Activated CD8-positive, alpha-beta T cell treated with anti-CD3 and anti-CD28 coated beads for 36 hours (primary cell): ENCODE data around the gene RPL35. TPM values are rescaled to one million over a fixed set of nuclear protein-coding genes. Genes with fewer than 3 reads are reported as not detected.
A peak's percentile ranks its signal among the peaks of the same experiment; 100 is the strongest.

Source experiments
- ATAC-seq: fragments of 200-7000 bp; cut with Tn5 transposase; one replicate; pipeline ENCODE4 v1.10.0; 2021; ENCODE audit warnings: mild to moderate bottlenecking, moderate library complexity
- CTCF ChIA-PET: fragments of 350-600 bp; sonication (Branson Sonifier 250); formaldehyde crosslinking; loops from one replicate; lab custom pipeline; 2021; ENCODE audit warnings: antibody characterized with exemption; lab: Charles Lee
- POLR2A ChIA-PET: fragments of 350-600 bp; sonication (Branson Sonifier 250); formaldehyde crosslinking; loops from one replicate; lab custom pipeline; 2021; ENCODE audit warnings: antibody characterized with exemption; lab: Charles Lee
- DNase-seq: peaks from one replicate; pipeline ENCODE4 v3.0.0-alpha.2; 2020
- H3K27ac Mint-ChIP-seq: one replicate; pipeline ENCODE4 v1.8.0; 2021; ENCODE audit warnings: mild to moderate bottlenecking, mixed read lengths
- H3K27me3 Mint-ChIP-seq: one replicate; pipeline ENCODE4 v1.8.0; 2021; ENCODE audit warnings: mixed read lengths
- H3K36me3 Mint-ChIP-seq: one replicate; pipeline ENCODE4 v1.8.0; 2021; ENCODE audit warnings: low read depth, mixed read lengths
- H3K4me1 Mint-ChIP-seq: one replicate; pipeline ENCODE4 v1.8.0; 2021; ENCODE audit warnings: low read depth, mixed read lengths
- H3K4me3 Mint-ChIP-seq: one replicate; pipeline ENCODE4 v1.8.0; 2021; ENCODE audit warnings: mild to moderate bottlenecking, moderate library complexity, mixed read lengths
- H3K9me3 Mint-ChIP-seq: one replicate; pipeline ENCODE4 v1.8.0; 2021; ENCODE audit warnings: mixed read lengths
- intact Hi-C: fragments of 100-400 bp; cut with micrococcal nuclease; formaldehyde crosslinking; loops from one replicate; pipeline ENCODE4 v1.10.0; 2022
- total RNA-seq, 2 experiments: library from RNA; stranded (reverse); gene quantifications; one replicate each; pipeline ENCODE4 v1.2.3, GENCODE V29; 2021
- TF ChIP-seq, protein P1 (sequence below): fragments of 200-600 bp; IDR thresholded peaks from one replicate; pipeline ENCODE4 v1.8.0; 2022; ENCODE audit warnings: antibody characterized with exemption, mild to moderate bottlenecking

RPL35 gene
- total RNA-seq, 2 experiments from 2014 or later, result 2,301 to 2,341 TPM

DNA sequence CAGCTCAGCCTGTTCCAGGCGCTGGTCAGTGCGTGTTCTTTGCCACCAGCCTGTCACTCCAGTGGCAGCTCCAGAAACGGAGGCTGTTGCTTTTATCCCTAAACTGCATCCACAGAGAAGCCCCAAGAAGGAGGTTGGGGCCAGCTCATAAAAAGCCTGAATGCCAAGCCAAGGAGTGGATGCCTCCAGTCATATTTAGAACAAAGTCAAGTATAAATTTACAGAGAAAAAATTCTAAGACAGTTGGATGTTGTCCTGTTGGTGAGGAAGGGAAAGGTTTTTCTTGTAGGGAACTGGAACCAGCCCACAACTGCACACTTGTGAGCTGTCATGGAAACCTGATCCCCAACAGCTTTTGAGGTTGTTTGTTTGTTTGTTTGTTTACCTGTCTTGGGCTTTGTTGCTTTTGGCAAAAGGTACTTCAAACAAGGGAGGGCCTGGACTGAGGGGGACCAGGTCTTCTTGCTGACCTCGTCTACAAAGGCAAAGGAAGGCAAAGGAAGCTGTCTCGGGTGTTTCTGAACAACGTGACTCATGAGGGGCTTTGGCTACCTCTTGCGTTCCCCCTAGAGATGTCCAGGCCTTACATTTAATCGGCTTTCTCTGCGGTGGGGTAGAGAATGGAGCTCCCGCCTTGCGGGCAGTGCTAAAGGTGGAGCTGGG lies 48.1 kb downstream of the RPL35 start:
- ChIA-PET CTCF (interaction anchor here (1.3 to 1.6 kb wide), 4 partner anchors 24 to 39 kb away, joined by 3 to 5 read pairs (median 3); partner anchors contain the start of gene OLFML2A), POLR2A (no interaction called here)
- TF ChIP-seq, protein P1, sequence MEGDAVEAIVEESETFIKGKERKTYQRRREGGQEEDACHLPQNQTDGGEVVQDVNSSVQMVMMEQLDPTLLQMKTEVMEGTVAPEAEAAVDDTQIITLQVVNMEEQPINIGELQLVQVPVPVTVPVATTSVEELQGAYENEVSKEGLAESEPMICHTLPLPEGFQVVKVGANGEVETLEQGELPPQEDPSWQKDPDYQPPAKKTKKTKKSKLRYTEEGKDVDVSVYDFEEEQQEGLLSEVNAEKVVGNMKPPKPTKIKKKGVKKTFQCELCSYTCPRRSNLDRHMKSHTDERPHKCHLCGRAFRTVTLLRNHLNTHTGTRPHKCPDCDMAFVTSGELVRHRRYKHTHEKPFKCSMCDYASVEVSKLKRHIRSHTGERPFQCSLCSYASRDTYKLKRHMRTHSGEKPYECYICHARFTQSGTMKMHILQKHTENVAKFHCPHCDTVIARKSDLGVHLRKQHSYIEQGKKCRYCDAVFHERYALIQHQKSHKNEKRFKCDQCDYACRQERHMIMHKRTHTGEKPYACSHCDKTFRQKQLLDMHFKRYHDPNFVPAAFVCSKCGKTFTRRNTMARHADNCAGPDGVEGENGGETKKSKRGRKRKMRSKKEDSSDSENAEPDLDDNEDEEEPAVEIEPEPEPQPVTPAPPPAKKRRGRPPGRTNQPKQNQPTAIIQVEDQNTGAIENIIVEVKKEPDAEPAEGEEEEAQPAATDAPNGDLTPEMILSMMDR, result no peak
- intact Hi-C loops, result no loop called here
- H3K27ac Mint-ChIP-seq, result no peak overlapping the region
- H3K4me1 Mint-ChIP-seq, result peaks cover 7% of the 10 kb centered on the region
- H3K9me3 Mint-ChIP-seq, result no peaks in the 10 kb centered on the region
- no peaks in the 10 kb centered on the region for H3K36me3 Mint-ChIP-seq
- H3K4me3 Mint-ChIP-seq, result no peak overlapping the region
- ATAC-seq (no peak), DNase-seq (no peak)
- peaks cover 6% of the 10 kb centered on the region for H3K27me3 Mint-ChIP-seq

DNA sequence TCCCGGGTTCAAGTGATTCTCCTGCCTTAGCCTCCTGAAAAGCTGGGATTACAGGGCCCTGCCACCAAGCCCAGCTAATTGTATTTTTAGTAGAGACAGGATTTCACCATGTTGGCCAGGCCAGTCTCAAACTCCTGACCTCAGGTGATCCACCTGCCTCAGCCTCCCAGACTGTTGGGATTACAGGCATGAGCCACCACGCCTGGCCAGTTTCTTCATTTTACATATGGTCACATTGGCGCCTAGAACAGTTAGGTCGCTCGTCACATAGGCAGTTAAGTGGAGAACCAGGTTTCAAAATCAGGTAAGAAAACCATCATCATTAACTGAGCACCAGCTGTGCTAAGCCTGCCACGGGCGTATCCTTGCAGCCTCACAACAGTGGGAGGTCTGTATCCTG lies 48.7 kb downstream of the RPL35 start:
- ChIA-PET POLR2A (no interaction called here), CTCF (interaction anchor here (1.3 to 1.6 kb wide), 4 partner anchors 24 to 39 kb away, joined by 3 to 5 read pairs (median 3); partner anchors contain the start of gene OLFML2A)
- H3K27ac Mint-ChIP-seq, result no peak overlapping the region
- intact Hi-C loops, result no loop called here
- no peaks in the 10 kb centered on the region for H3K9me3 Mint-ChIP-seq
- H3K4me3 Mint-ChIP-seq, result no peak overlapping the region
- peaks cover 4% of the 10 kb centered on the region for H3K27me3 Mint-ChIP-seq
- no peaks in the 10 kb centered on the region for H3K36me3 Mint-ChIP-seq
- ATAC-seq (no peak), DNase-seq (no peak)
- TF ChIP-seq, protein P1, result no peak
- H3K4me1 Mint-ChIP-seq, result peaks cover 1% of the 10 kb centered on the region

- DNase-seq (peak; percentile 47), ATAC-seq (peak; percentile 64)
- H3K4me1 Mint-ChIP-seq, result no peaks in the 10 kb centered on the region
- peaks cover 4% of the 10 kb centered on the region for H3K27me3 Mint-ChIP-seq
- ChIA-PET POLR2A (no interaction called here), CTCF (interaction anchor here (0.8 to 1.6 kb wide), 4 partner anchors 23 to 38 kb away, joined by 3 to 5 read pairs (median 3); no protein-coding TSS in a partner anchor)
- intact Hi-C loops, result no loop called here
- H3K36me3 Mint-ChIP-seq, result no peaks in the 10 kb centered on the region
- H3K4me3 Mint-ChIP-seq, result no peak overlapping the region
- TF ChIP-seq, protein P1, result no peak
- H3K27ac Mint-ChIP-seq, result no peak overlapping the region
- no peaks in the 10 kb centered on the region for H3K9me3 Mint-ChIP-seq
Measured at GRCh38 chr9:124812441-124812876, 49.3 kb downstream of the RPL35 start.

DNA sequence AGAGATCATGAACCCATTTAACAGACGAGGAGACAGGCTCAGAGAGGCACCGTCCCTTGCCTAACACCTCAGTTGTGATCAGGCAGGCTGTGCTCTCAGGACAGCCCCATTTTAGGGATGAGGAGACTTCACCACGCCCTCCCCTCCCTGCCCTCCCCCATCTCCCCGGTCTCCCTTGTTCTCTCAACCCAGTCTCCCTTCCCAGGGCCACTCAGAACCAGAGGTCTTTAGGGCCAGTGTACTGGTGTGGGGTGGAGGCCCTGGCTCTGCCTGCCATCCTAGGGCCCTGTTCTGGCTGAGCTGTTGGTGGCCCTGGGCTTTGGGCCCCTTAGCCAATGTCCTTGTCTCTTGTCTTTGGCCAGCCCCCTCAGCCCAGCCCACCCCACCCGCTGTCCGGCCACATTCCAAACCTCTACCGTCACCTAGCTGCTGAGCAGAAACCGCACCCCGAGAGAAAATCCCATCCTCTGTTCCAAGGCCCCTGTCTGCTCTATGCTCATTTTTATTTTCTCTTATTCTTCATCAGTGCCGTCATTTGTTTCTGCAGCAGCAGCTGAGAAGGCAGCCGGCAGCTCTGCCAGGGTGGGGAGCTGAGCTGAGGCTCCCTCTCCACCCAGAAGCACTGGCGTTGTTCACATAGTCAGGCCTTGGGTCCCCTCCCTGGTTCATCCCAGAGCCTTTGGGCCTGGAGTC lies 50.9 kb downstream of the RPL35 start:
- TF ChIP-seq, protein P1, result no peak
- ATAC-seq, result no peak
- Mint-ChIP-seq H3K9me3 (no peaks in the 10 kb centered on the region), H3K27me3 (peaks cover 2% of the 10 kb centered on the region), H3K4me3 (no peak overlapping the region), H3K36me3 (no peaks in the 10 kb centered on the region), H3K4me1 (no peaks in the 10 kb centered on the region), H3K27ac (no peak overlapping the region)
- DNase-seq, result no peak
- intact Hi-C loops, result no loop called here
- CTCF ChIA-PET, result no interaction called here
- POLR2A ChIA-PET, result no interaction called here
